Caco-2 (cell line): ENCODE measurements around the gene SELENOI. TPM values are rescaled to one million over a fixed set of nuclear protein-coding genes. Genes with fewer than 3 reads are reported as not detected.
"Not testable (repeated sequence)": the region's sequence is repeated elsewhere in the genome, so short reads cannot be mapped to it uniquely, and the experiment has no call there.

Experiments
- BruUV-seq: library from RNA; stranded (reverse); fragments of 400-500 nt; replicated peaks from 2 replicates; lab custom pipeline; 2021; lab: Mats Ljungman, UMichigan
- CTCF ChIA-PET: fragments of 300-600 bp; sonication (Branson Sonifier 250); formaldehyde crosslinking; loops from one replicate; lab custom pipeline; 2022; ENCODE audit warnings: antibody characterized with exemption; lab: Charles Lee
- POLR2A ChIA-PET: fragments of 300-600 bp; sonication (Branson Sonifier 250); formaldehyde crosslinking; loops from one replicate; lab custom pipeline; 2022; ENCODE audit warnings: antibody characterized with exemption; lab: Charles Lee
- DNase-seq, 2 experiments: peaks; one replicate each; pipeline versions ENCODE4 v3.0.0 to v3.0.0-alpha.2; 2020 to 2022
- H3K27me3 ChIP-seq: replicated peaks from 2 replicates; pipeline ENCODE4 v1.6.0; 2011; ENCODE audit warnings: low read length; ENCODE audit not compliant: control insufficient read depth, insufficient read depth
- H3K36me3 ChIP-seq: 2 replicates; pipeline ENCODE4 v1.5.1; 2011; ENCODE audit warnings: low read length; ENCODE audit not compliant: control insufficient read depth, insufficient read depth
- H3K4me1 ChIP-seq: fragments of 250-450 bp; sonication (Bioruptor Pico); 2 replicates; pipeline ENCODE4 v1.5.1; 2020; ENCODE audit warnings: mild to moderate bottlenecking
- H3K4me3 ChIP-seq: 2 replicates; pipeline ENCODE4 v1.5.1; 2011; ENCODE audit warnings: low read depth, mild to moderate bottlenecking, control low read depth, low read length
- H3K9me3 ChIP-seq: fragments of 250-450 bp; sonication (Bioruptor Pico); 2 replicates; pipeline ENCODE4 v1.5.1; 2020; ENCODE audit warnings: mild to moderate bottlenecking, moderate library complexity
- H3K27ac Mint-ChIP-seq: one replicate; pipeline ENCODE4 v1.8.0; 2022; ENCODE audit warnings: mixed read lengths; ENCODE audit not compliant: unreplicated experiment
- H3K27me3 Mint-ChIP-seq: one replicate; pipeline ENCODE4 v1.8.0; 2022; ENCODE audit warnings: mixed read lengths; ENCODE audit not compliant: insufficient read depth, unreplicated experiment
- H3K36me3 Mint-ChIP-seq: one replicate; pipeline ENCODE4 v1.8.0; 2022; ENCODE audit warnings: mild to moderate bottlenecking, mixed read lengths; ENCODE audit not compliant: insufficient read depth, unreplicated experiment
- H3K4me1 Mint-ChIP-seq: one replicate; pipeline ENCODE4 v1.8.0; 2022; ENCODE audit warnings: low read depth, mixed read lengths; ENCODE audit not compliant: unreplicated experiment
- H3K4me3 Mint-ChIP-seq: one replicate; pipeline ENCODE4 v1.8.0; 2022; ENCODE audit warnings: mild to moderate bottlenecking, moderate library complexity, mixed read lengths; ENCODE audit not compliant: unreplicated experiment
- H3K9me3 Mint-ChIP-seq: one replicate; pipeline ENCODE4 v1.8.0; 2022; ENCODE audit warnings: mixed read lengths; ENCODE audit not compliant: unreplicated experiment
- CTCF ChIP-seq, 2 experiments: fragments of 200-600 bp in 1 of 2; IDR thresholded peaks; 1 replicate in 1 of 2; 2 replicates in 1 of 2; pipeline versions ENCODE4 v1.5.1 to v1.8.0; 2011 to 2022; ENCODE audit warnings: antibody characterized with exemption in 1 of 2, control low read depth in 1 of 2, inconsistent platforms in 1 of 2, low read depth in 1 of 2, low read length in 1 of 2, mild to moderate bottlenecking in 1 of 2, moderate library complexity in 1 of 2; ENCODE audit not compliant: insufficient read depth in 1 of 2, severe bottlenecking in 1 of 2, unreplicated experiment in 1 of 2
- intact Hi-C: fragments of 100-400 bp; cut with micrococcal nuclease; formaldehyde crosslinking; loops from one replicate; pipeline ENCODE4 v1.10.0; 2022; ENCODE audit not compliant: unreplicated experiment
- total RNA-seq: library from RNA; stranded (reverse); gene quantifications from 2 replicates; pipeline ENCODE4 v1.2.3, GENCODE V29; 2022

The SELENOI gene
- total RNA-seq, 1 experiment from 2014 or later: 68.9 TPM

GRCh38 chr2:26316845-26317244 is 29.1 kb upstream of the SELENOI start:
- no TSS peak for BruUV-seq
- H3K27ac Mint-ChIP-seq: no peak overlapping the region

GRCh38 chr2:26317377-26318105 is 28.4 kb upstream of the SELENOI start:
- Mint-ChIP-seq H3K4me1 (peaks cover 7% of the 10 kb centered on the region), H3K4me3 (no peak overlapping the region), H3K36me3 (peaks cover 5% of the 10 kb centered on the region), H3K9me3 (no peaks in the 10 kb centered on the region), H3K27me3 (peaks cover 3% of the 10 kb centered on the region), H3K27ac (no peak overlapping the region)
- no TSS peak for BruUV-seq
- no peak for TF ChIP-seq CTCF (IDR thresholded peaks at IDR 0.05; ENCODE audit: insufficient read depth in 1 of 2, low read depth in 1 of 2, low read length in 1 of 2, severe bottlenecking in 1 of 2, unreplicated experiment in 1 of 2)
- H3K4me3 ChIP-seq: no peak overlapping the region
- POLR2A ChIA-PET: no interaction called here
- H3K36me3 ChIP-seq: no peaks in the 10 kb centered on the region
- no peaks in the 10 kb centered on the region for H3K9me3 ChIP-seq
- intact Hi-C loops: no loop called here
- DNase-seq: no peak
- H3K27me3 ChIP-seq: no peaks in the 10 kb centered on the region
- no peaks in the 10 kb centered on the region for H3K4me1 ChIP-seq
- CTCF ChIA-PET: no interaction called here

More at GRCh38 chr2:26316845-26317244, 29.1 kb upstream of the SELENOI start:
- Mint-ChIP-seq H3K27me3 (peaks cover 3% of the 10 kb centered on the region), H3K36me3 (peaks cover 5% of the 10 kb centered on the region), H3K9me3 (no peaks in the 10 kb centered on the region), H3K4me1 (peaks cover 7% of the 10 kb centered on the region), H3K4me3 (no peak overlapping the region)
- Histone ChIP-seq H3K4me3 (no peak overlapping the region), H3K27me3 (no peaks in the 10 kb centered on the region), H3K4me1 (no peaks in the 10 kb centered on the region), H3K9me3 (no peaks in the 10 kb centered on the region), H3K36me3 (no peaks in the 10 kb centered on the region)
- no peak for TF ChIP-seq CTCF (IDR thresholded peaks at IDR 0.05; ENCODE audit: insufficient read depth in 1 of 2, low read depth in 1 of 2, low read length in 1 of 2, severe bottlenecking in 1 of 2, unreplicated experiment in 1 of 2)
- ChIA-PET POLR2A (no interaction called here), CTCF (no interaction called here)
- no peak for DNase-seq
- intact Hi-C loops: no loop called here

- H3K4me1 Mint-ChIP-seq: peaks cover 7% of the 10 kb centered on the region
- ChIA-PET POLR2A (interaction anchor here (0.6 kb wide), 1 partner anchor 50 kb away, joined by 5 read pairs; no protein-coding TSS in a partner anchor), CTCF (interaction anchor here (1.3 kb wide), 1 partner anchor 12 kb away, joined by 6 read pairs; no protein-coding TSS in a partner anchor)
- Histone ChIP-seq H3K4me3 (no peak overlapping the region), H3K9me3 (no peaks in the 10 kb centered on the region), H3K36me3 (no peaks in the 10 kb centered on the region), H3K4me1 (no peaks in the 10 kb centered on the region), H3K27me3 (no peaks in the 10 kb centered on the region)
- H3K9me3 Mint-ChIP-seq: no peaks in the 10 kb centered on the region
- intact Hi-C loops: no loop called here
- H3K36me3 Mint-ChIP-seq: peaks cover 5% of the 10 kb centered on the region
- no peak overlapping the region for H3K4me3 Mint-ChIP-seq
- no peak for TF ChIP-seq CTCF (IDR thresholded peaks at IDR 0.05; ENCODE audit: insufficient read depth in 1 of 2, low read depth in 1 of 2, low read length in 1 of 2, severe bottlenecking in 1 of 2, unreplicated experiment in 1 of 2)
- H3K27ac Mint-ChIP-seq: no peak overlapping the region
- BruUV-seq: no TSS peak
- H3K27me3 Mint-ChIP-seq: peaks cover 3% of the 10 kb centered on the region
- no peak for DNase-seq
Observed at GRCh38 chr2:26318950-26319349, 27.0 kb upstream of the SELENOI start.

- H3K27me3 Mint-ChIP-seq, POLR2A ChIA-PET, H3K9me3 ChIP-seq, H3K4me1 Mint-ChIP-seq, H3K27me3 ChIP-seq, DNase-seq, H3K4me3 ChIP-seq, H3K36me3 ChIP-seq, CTCF ChIA-PET, intact Hi-C loops, BruUV-seq, H3K4me3 Mint-ChIP-seq, H3K27ac Mint-ChIP-seq, H3K4me1 ChIP-seq, H3K9me3 Mint-ChIP-seq, H3K36me3 Mint-ChIP-seq: not testable (repeated sequence)
Observed at GRCh38 chr2:26324479-26324878, 21.5 kb upstream of the SELENOI start.
